ENCODE measurements around the gene TARM1. TPM values are rescaled to one million over a fixed set of nuclear protein-coding genes. Genes with fewer than 3 reads are reported as not detected.

TARM1 gene
- total RNA-seq, 1 experiment from 2014 or later, result not detected

GRCh38 chr19:54121259-54121658, 40.1 kb upstream of the TARM1 start:
- H3K27ac Mint-ChIP-seq (ENCODE audit: unreplicated experiment), result no peak overlapping the region
- CTCF ChIA-PET, result no interaction called here
- intact Hi-C loops (cut with micrococcal nuclease; ENCODE audit: unreplicated experiment), result no loop called here
- H3K4me3 Mint-ChIP-seq (ENCODE audit: low read depth, unreplicated experiment), result no peak overlapping the region
- DNase-seq, result no peak
- peaks cover 10% of the 10 kb centered on the region for H3K4me1 Mint-ChIP-seq (ENCODE audit: low read depth, unreplicated experiment)
- BruUV-seq (replicated peaks), result no TSS peak
- H3K36me3 Mint-ChIP-seq (ENCODE audit: insufficient read depth, unreplicated experiment), result peaks cover 52% of the 10 kb centered on the region
- H3K27me3 Mint-ChIP-seq (ENCODE audit: unreplicated experiment), result no peaks in the 10 kb centered on the region
- no peaks in the 10 kb centered on the region for H3K9me3 Mint-ChIP-seq (ENCODE audit: low read depth, unreplicated experiment)
- no peak for TF ChIP-seq CTCF (IDR thresholded peaks at IDR 0.05; ENCODE audit: unreplicated experiment)

DNA sequence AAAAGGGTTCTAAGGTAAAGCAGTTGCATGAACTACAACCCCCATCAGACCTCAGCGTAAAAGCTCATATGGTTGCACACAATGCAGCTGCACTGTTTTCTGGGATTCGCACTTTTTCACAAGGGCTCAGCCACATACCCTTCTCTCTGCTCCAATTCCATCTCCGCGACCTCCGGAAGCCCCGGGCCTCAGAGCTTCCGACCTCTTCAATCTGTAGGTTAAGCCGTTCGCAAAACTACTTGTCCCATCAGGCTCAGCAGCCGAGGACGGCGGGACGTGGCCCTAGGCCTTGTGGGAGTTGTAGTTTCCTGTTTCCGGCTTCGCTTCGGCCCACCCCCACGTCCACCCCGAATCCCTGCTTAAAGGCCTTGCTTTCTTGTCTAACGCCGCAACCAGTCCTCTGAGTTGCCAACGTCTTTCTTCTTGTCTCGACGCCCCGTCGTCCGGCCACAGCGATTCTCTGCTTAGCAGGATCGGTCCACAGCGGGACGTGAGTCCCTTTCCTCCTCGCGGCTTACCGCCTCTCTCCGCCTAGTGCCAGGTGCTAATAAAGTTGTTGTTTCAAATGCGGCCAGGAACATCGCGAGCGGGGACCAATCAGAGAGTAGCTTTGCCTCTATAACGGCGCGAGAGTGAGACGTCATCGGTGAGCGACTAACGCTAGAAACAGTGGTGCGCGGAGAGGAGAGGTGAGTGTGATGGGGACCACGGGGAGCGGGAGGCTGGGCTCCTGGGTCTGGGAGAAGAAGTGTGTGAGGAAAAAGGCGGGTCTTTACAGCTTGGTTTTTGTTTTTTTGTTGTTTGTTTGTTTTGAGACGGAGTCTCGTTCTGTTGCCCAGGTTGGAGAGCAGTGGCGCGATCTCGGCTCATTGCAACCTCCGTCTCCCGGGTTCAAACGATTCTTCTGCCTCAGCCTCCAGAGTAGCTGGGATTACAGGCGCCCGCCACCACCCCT, 34.2 kb upstream of the TARM1 start, which contains the start of the genes PRPF31 and TFPT:
Gene PRPF31, plus strand, starts transcription at position 646 of the 955 bp plus-strand sequence. CDS start 2,525 bp downstream, outside the sequence.
Gene TFPT, minus strand, starts transcription at position 549 of the 955 bp plus-strand sequence. Its CDS starts 388 bp downstream, at position 161.
- Mint-ChIP-seq H3K27me3 (ENCODE audit: unreplicated experiment) (no peaks in the 10 kb centered on the region), H3K27ac (ENCODE audit: unreplicated experiment) (peak within 1 kb of the TSS; percentile 93), H3K4me3 (ENCODE audit: low read depth, unreplicated experiment) (peak within 1 kb of the TSS; percentile 82), H3K4me1 (ENCODE audit: low read depth, unreplicated experiment) (peaks cover 27% of the 10 kb centered on the region), H3K36me3 (ENCODE audit: insufficient read depth, unreplicated experiment) (peaks cover 78% of the 10 kb centered on the region), H3K9me3 (ENCODE audit: low read depth, unreplicated experiment) (no peaks in the 10 kb centered on the region)
- no peak for TF ChIP-seq CTCF (IDR thresholded peaks at IDR 0.05; ENCODE audit: unreplicated experiment)
- TSS peak; percentile 72 for BruUV-seq (replicated peaks)
- peak; percentile 96 for DNase-seq
- CTCF ChIA-PET, result interaction anchor here (0.6 to 2.3 kb wide), 3 partner anchors 22 to 317 kb away, joined by 3 to 10 read pairs (median 4); partner anchors contain the start of gene CNOT3
- intact Hi-C loops (cut with micrococcal nuclease; ENCODE audit: unreplicated experiment), result loop anchor here (10.0 kb wide), 1 partner anchor 131 kb away; no protein-coding TSS in a partner anchor

DNA sequence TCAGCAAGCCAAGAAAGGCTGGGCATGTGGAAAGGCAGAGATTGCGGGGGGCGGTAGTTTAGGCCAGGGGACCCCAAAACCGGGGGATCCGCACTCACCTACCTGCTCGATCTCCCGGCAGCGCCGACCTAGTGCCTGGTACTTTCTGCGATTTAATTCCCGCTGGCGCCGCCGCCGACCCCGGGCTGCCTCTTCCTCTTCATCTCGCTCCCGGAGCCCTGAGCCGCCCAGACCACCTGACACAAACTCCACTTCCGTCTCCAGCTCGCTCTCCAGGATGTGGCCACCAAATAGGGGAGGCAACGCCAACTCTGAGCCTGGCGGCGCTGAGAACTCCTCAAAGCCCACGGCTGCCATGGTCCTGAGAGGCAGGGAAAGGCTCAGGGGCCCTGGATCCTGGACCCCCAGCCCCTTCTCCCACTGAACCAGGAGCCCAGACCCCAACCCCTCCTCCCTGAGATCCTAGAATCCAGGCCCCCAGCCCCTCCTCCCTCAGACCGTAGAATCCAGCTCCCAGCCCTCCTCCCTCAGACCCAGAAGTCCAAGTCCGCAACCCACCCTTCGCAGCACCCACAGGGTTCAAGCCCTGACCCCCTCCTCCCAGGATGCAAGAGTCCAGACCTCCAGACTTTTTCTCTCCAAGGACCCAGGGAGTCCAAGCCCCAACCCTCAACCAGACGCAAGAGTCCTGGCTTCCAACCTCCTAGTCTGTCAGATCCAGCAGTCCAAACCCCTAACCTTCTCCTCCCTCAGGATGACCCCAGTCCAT, 33.4 kb upstream of the TARM1 start:
- peaks cover 79% of the 10 kb centered on the region for H3K36me3 Mint-ChIP-seq (ENCODE audit: insufficient read depth, unreplicated experiment)

More for the DNA sequence above, 33.4 kb upstream of the TARM1 start:
- H3K4me1 Mint-ChIP-seq (ENCODE audit: low read depth, unreplicated experiment), result peaks cover 27% of the 10 kb centered on the region
- H3K9me3 Mint-ChIP-seq (ENCODE audit: low read depth, unreplicated experiment), result no peaks in the 10 kb centered on the region
- H3K27ac Mint-ChIP-seq (ENCODE audit: unreplicated experiment), result peak overlapping the region; percentile 93
- intact Hi-C loops (cut with micrococcal nuclease; ENCODE audit: unreplicated experiment), result loop anchor here (10.0 kb wide), 1 partner anchor 130 kb away; no protein-coding TSS in a partner anchor
- DNase-seq, result peak; percentile 55
- no peaks in the 10 kb centered on the region for H3K27me3 Mint-ChIP-seq (ENCODE audit: unreplicated experiment)
- peak overlapping the region; percentile 82 for H3K4me3 Mint-ChIP-seq (ENCODE audit: low read depth, unreplicated experiment)
- CTCF ChIA-PET, result interaction anchor here (2.3 kb wide), 1 partner anchor 22 kb away, joined by 10 read pairs; the partner anchor contains the start of gene CNOT3
- TF ChIP-seq CTCF (IDR thresholded peaks at IDR 0.05; ENCODE audit: unreplicated experiment), result no peak
- no TSS peak for BruUV-seq (replicated peaks)

Measured in Calu3 (cell line).